NB4 (cell line): ENCODE data around the gene TAF6L.

Experiments
- MAX ChIP-seq: IDR thresholded peaks from 2 replicates; pipeline ENCODE4 v1.6.1; 2011; ENCODE audit warnings: low read depth, low read length
- MYC ChIP-seq: IDR thresholded peaks from 2 replicates; pipeline ENCODE4 v1.6.1; 2011; ENCODE audit warnings: low read depth, low read length
- POLR2A ChIP-seq: IDR thresholded peaks from 2 replicates; pipeline ENCODE4 v1.6.1; 2011; ENCODE audit warnings: mild to moderate bottlenecking; ENCODE audit not compliant: insufficient read length; ENCODE audit errors: extremely low read depth
- TF ChIP-seq, protein P1 (sequence below): IDR thresholded peaks from one replicate; pipeline ENCODE4 v1.5.1; 2012; ENCODE audit warnings: low read depth, low read length

GRCh38 chr11:62727165-62727871, 43.9 kb upstream of the TAF6L start, which contains the start of gene HNRNPUL2:
- TF ChIP-seq, protein P1, sequence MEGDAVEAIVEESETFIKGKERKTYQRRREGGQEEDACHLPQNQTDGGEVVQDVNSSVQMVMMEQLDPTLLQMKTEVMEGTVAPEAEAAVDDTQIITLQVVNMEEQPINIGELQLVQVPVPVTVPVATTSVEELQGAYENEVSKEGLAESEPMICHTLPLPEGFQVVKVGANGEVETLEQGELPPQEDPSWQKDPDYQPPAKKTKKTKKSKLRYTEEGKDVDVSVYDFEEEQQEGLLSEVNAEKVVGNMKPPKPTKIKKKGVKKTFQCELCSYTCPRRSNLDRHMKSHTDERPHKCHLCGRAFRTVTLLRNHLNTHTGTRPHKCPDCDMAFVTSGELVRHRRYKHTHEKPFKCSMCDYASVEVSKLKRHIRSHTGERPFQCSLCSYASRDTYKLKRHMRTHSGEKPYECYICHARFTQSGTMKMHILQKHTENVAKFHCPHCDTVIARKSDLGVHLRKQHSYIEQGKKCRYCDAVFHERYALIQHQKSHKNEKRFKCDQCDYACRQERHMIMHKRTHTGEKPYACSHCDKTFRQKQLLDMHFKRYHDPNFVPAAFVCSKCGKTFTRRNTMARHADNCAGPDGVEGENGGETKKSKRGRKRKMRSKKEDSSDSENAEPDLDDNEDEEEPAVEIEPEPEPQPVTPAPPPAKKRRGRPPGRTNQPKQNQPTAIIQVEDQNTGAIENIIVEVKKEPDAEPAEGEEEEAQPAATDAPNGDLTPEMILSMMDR = no peak
- peak; percentile 97 for TF ChIP-seq POLR2A
- TF ChIP-seq MYC = peak; percentile 88
- peak; percentile 82 for TF ChIP-seq MAX
